GM06990 (cell line): ENCODE results near the gene PCDH19.

Source experiments
- DNase-seq: peaks from one replicate; pipeline ENCODE4 v3.0.0-alpha.2; 2011; ENCODE audit not compliant: insufficient read length; ENCODE audit errors: extremely low read depth
- H3K27me3 ChIP-seq: replicated peaks from 2 replicates; pipeline ENCODE4 v1.6.0; 2011; ENCODE audit warnings: low read length; ENCODE audit not compliant: control insufficient read depth, insufficient read depth
- H3K36me3 ChIP-seq: 2 replicates; pipeline ENCODE4 v1.5.1; 2011; ENCODE audit warnings: low read length; ENCODE audit not compliant: control insufficient read depth, insufficient read depth
- H3K4me3 ChIP-seq: replicated peaks from 2 replicates; pipeline ENCODE4 v1.5.1; 2011; ENCODE audit warnings: low read depth, mild to moderate bottlenecking, control low read depth, low read length
- CTCF ChIP-seq: IDR thresholded peaks from 2 replicates; pipeline ENCODE4 v1.5.1; 2011; ENCODE audit warnings: low read length, control low read depth, mild to moderate bottlenecking, inconsistent platforms; ENCODE audit not compliant: insufficient read depth, poor library complexity, severe bottlenecking

Gene PCDH19

DNA sequence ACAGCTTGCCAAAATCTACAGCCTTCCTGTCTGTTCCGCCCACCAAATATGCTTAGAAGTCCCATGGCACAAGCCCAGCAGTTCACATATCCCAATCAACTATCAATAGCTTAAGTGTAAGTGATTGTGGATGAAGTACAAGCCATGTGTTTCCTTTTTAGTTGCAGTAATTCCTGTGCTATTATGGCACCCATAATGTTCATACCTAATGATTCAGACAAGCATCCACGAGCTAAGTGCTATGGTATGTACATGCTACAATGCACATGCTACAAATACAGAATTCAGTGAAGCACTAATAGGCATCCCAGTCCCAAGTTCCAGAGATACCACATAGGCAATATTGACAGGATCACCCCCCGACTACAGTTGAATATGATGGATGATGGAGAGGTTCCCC lies 94.5 kb downstream of the PCDH19 start:
- H3K36me3 ChIP-seq = no peaks in the 10 kb centered on the region
- H3K4me3 ChIP-seq = no peak overlapping the region
- no peak for TF ChIP-seq CTCF
- H3K27me3 ChIP-seq = no peaks in the 10 kb centered on the region
- no peak for DNase-seq

DNA sequence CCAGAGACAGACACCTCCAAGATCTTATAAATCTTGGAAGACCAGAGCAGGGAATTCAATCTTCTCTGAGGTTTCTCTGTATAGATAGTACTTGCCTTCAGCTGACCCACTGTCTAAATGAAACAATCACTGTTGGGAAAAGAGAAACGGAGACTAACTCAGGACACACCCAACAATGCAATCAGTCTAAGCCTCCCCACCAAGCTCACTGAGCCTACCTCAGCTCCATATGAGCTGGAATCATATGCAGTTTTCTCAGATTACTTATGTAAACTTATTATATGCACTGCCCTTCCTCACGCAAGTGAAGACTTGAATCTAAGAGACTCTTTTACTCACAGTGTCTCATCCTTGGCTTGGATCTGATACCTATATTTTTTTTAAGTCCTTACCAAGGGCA lies 110.5 kb downstream of the PCDH19 start:
- no peak for TF ChIP-seq CTCF

DNA sequence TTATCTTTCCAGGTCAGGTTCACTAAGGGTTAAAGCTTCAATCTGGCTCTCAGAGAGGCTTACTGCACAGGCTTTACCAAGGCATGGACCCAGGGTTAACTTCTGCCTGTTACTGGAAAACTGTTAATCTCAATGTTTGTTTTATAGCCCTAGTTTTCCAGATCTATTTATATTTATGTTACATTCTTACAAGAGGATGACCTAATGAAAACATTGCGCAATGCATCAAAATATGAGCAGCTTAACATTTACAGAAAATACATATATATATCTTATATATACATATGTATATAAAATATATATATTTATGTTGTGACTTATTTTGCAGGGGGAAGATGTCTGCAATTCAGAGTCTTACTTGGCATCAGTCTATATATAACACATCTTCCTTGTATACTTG lies 112.3 kb downstream of the PCDH19 start:
- Histone ChIP-seq H3K27me3 (no peaks in the 10 kb centered on the region), H3K36me3 (no peaks in the 10 kb centered on the region), H3K4me3 (no peak overlapping the region)
- no peak for TF ChIP-seq CTCF
- DNase-seq = no peak

More for the DNA sequence above, 110.5 kb downstream of the PCDH19 start:
- no peak for DNase-seq
- Histone ChIP-seq H3K4me3 (no peak overlapping the region), H3K27me3 (no peaks in the 10 kb centered on the region), H3K36me3 (no peaks in the 10 kb centered on the region)

- H3K36me3 ChIP-seq = no peaks in the 10 kb centered on the region
- no peak for DNase-seq
- H3K4me3 ChIP-seq = no peak overlapping the region
- TF ChIP-seq CTCF = no peak
- H3K27me3 ChIP-seq = no peaks in the 10 kb centered on the region
Observed at GRCh38 chrX:100296183-100296753, 113.8 kb downstream of the PCDH19 start.

GRCh38 chrX:100294965-100295364 lies 115.1 kb downstream of the PCDH19 start:
- no peak overlapping the region for H3K4me3 ChIP-seq
- no peaks in the 10 kb centered on the region for H3K27me3 ChIP-seq
- DNase-seq = no peak
- TF ChIP-seq CTCF = no peak
- no peaks in the 10 kb centered on the region for H3K36me3 ChIP-seq

DNA sequence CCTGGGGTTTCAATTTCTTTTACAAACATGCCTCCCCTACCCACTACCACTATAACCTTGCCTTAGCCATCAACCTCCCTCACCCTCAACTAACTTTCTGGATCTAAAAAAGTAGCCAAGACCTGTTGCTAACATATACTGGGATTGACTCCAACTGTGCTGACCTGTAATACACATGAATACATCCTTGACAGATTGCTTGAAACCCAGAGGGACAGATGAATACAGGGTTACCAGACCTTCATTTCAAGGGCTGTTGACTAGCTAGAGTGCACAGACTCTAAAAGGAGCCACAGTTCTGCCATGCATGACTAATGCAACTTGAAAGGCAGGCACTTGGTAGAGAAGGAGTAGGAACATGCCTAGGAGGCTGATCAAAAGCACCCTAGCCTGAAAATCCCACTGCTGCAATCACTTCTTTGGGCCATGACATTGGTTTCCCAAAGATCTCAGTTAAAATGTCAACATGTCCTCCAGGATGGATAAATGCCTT lies 121.0 kb downstream of the PCDH19 start:
- DNase-seq = no peak
- H3K4me3 ChIP-seq = no peak overlapping the region

More for the DNA sequence above, 121.0 kb downstream of the PCDH19 start:
- no peaks in the 10 kb centered on the region for H3K27me3 ChIP-seq
- no peak for TF ChIP-seq CTCF
- no peaks in the 10 kb centered on the region for H3K36me3 ChIP-seq
